NCI-H774 (cell line): ENCODE results near the gene TYSND1.
"Not testable (repeated sequence)": the region's sequence is repeated elsewhere in the genome, so short reads cannot be mapped to it uniquely, and the experiment has no call there.

Experiments
- DNase-seq: peaks from one replicate; lab custom pipeline; 2025; lab: John Stamatoyannopoulos, UW

TYSND1 gene

GRCh38 chr10:70163448-70163847 is 16.9 kb upstream of the TYSND1 start:
- no peak for DNase-seq

- DNase-seq: no peak
Observed at GRCh38 chr10:70162892-70163201, 16.3 kb upstream of the TYSND1 start.

GRCh38 chr10:70162151-70162891 is 15.8 kb upstream of the TYSND1 start:
- DNase-seq: no peak

GRCh38 chr10:70160798-70161197 is 14.3 kb upstream of the TYSND1 start:
- DNase-seq: no peak

- not testable (repeated sequence) for DNase-seq
Observed at GRCh38 chr10:70159366-70159765, 12.9 kb upstream of the TYSND1 start.

GRCh38 chr10:70158113-70158512 is 11.6 kb upstream of the TYSND1 start:
- no peak for DNase-seq

- DNase-seq: no peak
Observed at GRCh38 chr10:70155255-70155838, 8.8 kb upstream of the TYSND1 start.

GRCh38 chr10:70148516-70148915 is 2.0 kb upstream of the TYSND1 start:
- no peak for DNase-seq

GRCh38 chr10:70147259-70147625 is 742 bp upstream of the TYSND1 start:
- no peak for DNase-seq

GRCh38 chr10:70145666-70146488 is 623 bp downstream of the TYSND1 start:
- peak; percentile 28 for DNase-seq

- no peak for DNase-seq
Observed at GRCh38 chr10:70145166-70145665, 1.3 kb downstream of the TYSND1 start.

GRCh38 chr10:70144372-70145110 is 2.0 kb downstream of the TYSND1 start:
- DNase-seq: no peak

- DNase-seq: no peak
Observed at GRCh38 chr10:70142555-70142954, 3.9 kb downstream of the TYSND1 start.

- no peak for DNase-seq
Observed at GRCh38 chr10:70140297-70140696, 6.2 kb downstream of the TYSND1 start.

- no peak for DNase-seq
Observed at GRCh38 chr10:70139997-70140250, 6.6 kb downstream of the TYSND1 start.

GRCh38 chr10:70139151-70139996 is 7.1 kb downstream of the TYSND1 start:
- DNase-seq: no peak

GRCh38 chr10:70137927-70138883 is 8.3 kb downstream of the TYSND1 start:
- DNase-seq: no peak

- DNase-seq: no peak
Observed at GRCh38 chr10:70137135-70137534, 9.4 kb downstream of the TYSND1 start.

GRCh38 chr10:70135684-70136083 is 10.8 kb downstream of the TYSND1 start:
- DNase-seq: no peak

GRCh38 chr10:70135046-70135445 is 11.5 kb downstream of the TYSND1 start:
- DNase-seq: no peak
